ENCODE data around the gene CDYL2.

Gene CDYL2

DNA sequence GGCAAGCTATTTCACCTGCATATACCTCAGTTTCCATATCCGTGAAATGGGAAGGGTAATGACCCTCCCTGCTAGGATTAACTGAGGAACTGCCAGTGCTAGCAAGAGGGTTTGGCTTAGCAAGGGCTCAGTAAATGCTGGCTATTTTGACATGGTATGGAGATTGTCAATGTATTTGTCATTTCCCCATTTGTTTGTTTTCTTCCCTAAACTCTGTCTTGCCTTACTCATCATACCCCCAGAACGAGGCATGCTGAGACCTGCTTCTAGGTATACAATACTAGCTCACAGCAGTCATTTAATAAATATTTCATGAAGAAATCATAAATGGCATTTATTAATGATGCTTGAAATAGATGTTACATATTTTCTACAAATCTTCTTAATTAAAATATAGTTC, 139.6 kb downstream of the CDYL2 start:
- no peaks in the 10 kb centered on the region for H4K20me1 ChIP-seq (ENCODE audit: control insufficient read depth, insufficient read depth, low read depth, low read length)
- H3K4me1 ChIP-seq (ENCODE audit: control insufficient read depth, low read length) = peaks cover 2% of the 10 kb centered on the region
- H3K27me3 ChIP-seq (ENCODE audit: control insufficient read depth, low read length) = no peaks in the 10 kb centered on the region
- H3K4me3 ChIP-seq (ENCODE audit: low read length) = no peak overlapping the region
- no peaks in the 10 kb centered on the region for H3K36me3 ChIP-seq (ENCODE audit: control insufficient read depth, low read length)
- no peaks in the 10 kb centered on the region for H3K9me3 ChIP-seq (ENCODE audit: control insufficient read depth, insufficient read depth, low read length)
- TF ChIP-seq EZH2phosphoT487 (IDR thresholded peaks at IDR 0.05; ENCODE audit: borderline replicate concordance, low read length) (no peak), CTCF (IDR thresholded peaks at IDR 0.05; ENCODE audit: low read depth, low read length, poor library complexity, severe bottlenecking) (no peak)
- no peaks in the 10 kb centered on the region for H3K79me2 ChIP-seq (ENCODE audit: control insufficient read depth, low read length)
- H3K4me2 ChIP-seq (ENCODE audit: low read length) = no peak overlapping the region
- H3K9me2 ChIP-seq (replicated peaks; ENCODE audit: control insufficient read depth, low read length) = no peaks in the 10 kb centered on the region
- no peaks in the 10 kb centered on the region for H3F3A ChIP-seq (ENCODE audit: control insufficient read depth, insufficient read depth)
- H3K27ac ChIP-seq (ENCODE audit: low read depth, low read length) = no peak overlapping the region

- H3K9me2 ChIP-seq (replicated peaks; ENCODE audit: control insufficient read depth, low read length) = no peaks in the 10 kb centered on the region
- no peak overlapping the region for H3K4me2 ChIP-seq (ENCODE audit: low read length)
- TF ChIP-seq EZH2phosphoT487 (IDR thresholded peaks at IDR 0.05; ENCODE audit: borderline replicate concordance, low read length) = no peak
- no peaks in the 10 kb centered on the region for H3K4me1 ChIP-seq (ENCODE audit: control insufficient read depth, low read length)
- H3K79me2 ChIP-seq (ENCODE audit: control insufficient read depth, low read length) = no peaks in the 10 kb centered on the region
- no peaks in the 10 kb centered on the region for H3K9me3 ChIP-seq (ENCODE audit: control insufficient read depth, insufficient read depth, low read length)
- H3K27me3 ChIP-seq (ENCODE audit: control insufficient read depth, low read length) = no peaks in the 10 kb centered on the region
- no peak overlapping the region for H3K27ac ChIP-seq (ENCODE audit: low read depth, low read length)
- H4K20me1 ChIP-seq (ENCODE audit: control insufficient read depth, insufficient read depth, low read depth, low read length) = no peaks in the 10 kb centered on the region
- no peaks in the 10 kb centered on the region for H3K36me3 ChIP-seq (ENCODE audit: control insufficient read depth, low read length)
- H3K4me3 ChIP-seq (ENCODE audit: low read length) = no peak overlapping the region
- no peaks in the 10 kb centered on the region for H3F3A ChIP-seq (ENCODE audit: control insufficient read depth, insufficient read depth)
These were observed 140.2 kb downstream of the CDYL2 start for GRCh38 chr16:80664226-80664625.

DNA sequence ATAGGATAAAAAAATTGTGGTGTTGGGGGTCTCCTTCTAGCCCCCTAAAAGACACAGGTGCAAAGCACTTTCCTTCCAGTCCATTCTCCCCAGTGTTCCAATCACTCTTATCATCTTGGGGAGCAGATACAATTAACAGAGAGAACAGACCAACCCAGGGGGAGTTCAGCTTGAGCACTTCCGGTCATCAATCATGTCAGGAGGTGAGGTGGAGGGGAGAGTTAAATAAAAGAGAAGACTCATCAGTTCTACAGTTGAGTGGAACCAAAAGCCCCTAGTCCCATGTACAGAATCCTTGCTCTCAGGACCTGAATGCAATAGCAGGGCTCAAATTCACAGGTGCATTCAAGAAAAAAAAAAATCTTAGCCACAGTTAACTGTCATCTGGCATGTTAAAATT, 141.3 kb downstream of the CDYL2 start:
- Histone ChIP-seq H4K20me1 (ENCODE audit: control insufficient read depth, insufficient read depth, low read depth, low read length) (no peaks in the 10 kb centered on the region), H3K9me2 (replicated peaks; ENCODE audit: control insufficient read depth, low read length) (no peaks in the 10 kb centered on the region), H3K27me3 (ENCODE audit: control insufficient read depth, low read length) (no peaks in the 10 kb centered on the region), H3K4me3 (ENCODE audit: low read length) (no peak overlapping the region), H3K9me3 (ENCODE audit: control insufficient read depth, insufficient read depth, low read length) (no peaks in the 10 kb centered on the region), H3K27ac (ENCODE audit: low read depth, low read length) (no peak overlapping the region), H3K79me2 (ENCODE audit: control insufficient read depth, low read length) (no peaks in the 10 kb centered on the region), H3K4me1 (ENCODE audit: control insufficient read depth, low read length) (no peaks in the 10 kb centered on the region), H3K4me2 (ENCODE audit: low read length) (no peak overlapping the region), H3F3A (ENCODE audit: control insufficient read depth, insufficient read depth) (no peaks in the 10 kb centered on the region), H3K36me3 (ENCODE audit: control insufficient read depth, low read length) (no peaks in the 10 kb centered on the region)
- TF ChIP-seq CTCF (IDR thresholded peaks at IDR 0.05; ENCODE audit: low read depth, low read length, poor library complexity, severe bottlenecking) (no peak), EZH2phosphoT487 (IDR thresholded peaks at IDR 0.05; ENCODE audit: borderline replicate concordance, low read length) (no peak)

- no peaks in the 10 kb centered on the region for H3K36me3 ChIP-seq (ENCODE audit: control insufficient read depth, low read length)
- H3K79me2 ChIP-seq (ENCODE audit: control insufficient read depth, low read length) = no peaks in the 10 kb centered on the region
- no peaks in the 10 kb centered on the region for H3K9me3 ChIP-seq (ENCODE audit: control insufficient read depth, insufficient read depth, low read length)
- H3K4me3 ChIP-seq (ENCODE audit: low read length) = no peak overlapping the region
- H4K20me1 ChIP-seq (ENCODE audit: control insufficient read depth, insufficient read depth, low read depth, low read length) = no peaks in the 10 kb centered on the region
- H3F3A ChIP-seq (ENCODE audit: control insufficient read depth, insufficient read depth) = no peaks in the 10 kb centered on the region
- no peaks in the 10 kb centered on the region for H3K9me2 ChIP-seq (replicated peaks; ENCODE audit: control insufficient read depth, low read length)
- H3K27ac ChIP-seq (ENCODE audit: low read depth, low read length) = no peak overlapping the region
- peaks cover 3% of the 10 kb centered on the region; the same call in 1 of the 2 replicates for H3K27me3 ChIP-seq (ENCODE audit: control insufficient read depth, low read length)
- H3K4me2 ChIP-seq (ENCODE audit: low read length) = no peak overlapping the region
- TF ChIP-seq EZH2phosphoT487 (IDR thresholded peaks at IDR 0.05; ENCODE audit: borderline replicate concordance, low read length) (no peak), CTCF (IDR thresholded peaks at IDR 0.05; ENCODE audit: low read depth, low read length, poor library complexity, severe bottlenecking) (no peak)
- no peaks in the 10 kb centered on the region for H3K4me1 ChIP-seq (ENCODE audit: control insufficient read depth, low read length)
These were observed 144.5 kb downstream of the CDYL2 start for GRCh38 chr16:80659865-80660264.

Data from DOHH2 (cell line).